H1 (cell line): ENCODE data around the gene RAD51B. TPM values are rescaled to one million over a fixed set of nuclear protein-coding genes. Genes with fewer than 3 reads are reported as not detected.

Experiments
- CTCF ChIA-PET: fragments of 300-600 bp; sonication (Branson Sonifier 250); formaldehyde crosslinking; loops from one replicate; lab custom pipeline; 2021; ENCODE audit not compliant: partially characterized antibody; lab: Charles Lee
- POLR2A ChIA-PET: fragments of 300-600 bp; sonication (Branson Sonifier 250); formaldehyde crosslinking; loops from one replicate; lab custom pipeline; 2021; ENCODE audit warnings: inconsistent platforms; ENCODE audit not compliant: partially characterized antibody; lab: Charles Lee
- DNase-seq, 2 experiments: peaks; one replicate each; pipeline versions ENCODE4 v3.0.0 to v3.0.0-alpha.2; 2010 to 2022; ENCODE audit warnings: low spot score in 2 of 2, low read depth in 1 of 2, mixed read lengths in 1 of 2
- FAIRE-seq: peaks from 2 replicates; lab custom pipeline; 2011; peaks lifted over from hg19 to GRCh38; lab: Jason Lieb, UNC
- H2AFZ ChIP-seq: 2 replicates; pipeline ENCODE4 v1.8.1; 2012; ENCODE audit warnings: low read length, inconsistent platforms
- H2AK5ac ChIP-seq: 2 replicates; pipeline ENCODE4 v1.6.1; 2013; ENCODE audit warnings: low read depth, low read length
- H2BK120ac ChIP-seq: replicated peaks from 2 replicates; pipeline ENCODE3; 2013; ENCODE audit warnings: low read depth, low read length, inconsistent platforms
- H2BK12ac ChIP-seq: 2 replicates; pipeline ENCODE4 v1.6.1; 2013; ENCODE audit warnings: low read depth, low read length
- H2BK15ac ChIP-seq: 2 replicates; pipeline ENCODE4 v1.6.1; 2013; ENCODE audit warnings: low read length
- H2BK20ac ChIP-seq: 2 replicates; pipeline ENCODE4 v1.6.1; 2013; ENCODE audit warnings: low read length
- H2BK5ac ChIP-seq: 2 replicates; pipeline ENCODE4 v1.6.1; 2013; ENCODE audit warnings: low read depth, low read length
- H3K14ac ChIP-seq: 2 replicates; pipeline ENCODE4 v1.6.1; 2013; ENCODE audit warnings: inconsistent platforms; ENCODE audit not compliant: insufficient read length
- H3K18ac ChIP-seq: 2 replicates; pipeline ENCODE4 v1.6.1; 2013; ENCODE audit warnings: low read length; ENCODE audit errors: extremely low read depth
- H3K23ac ChIP-seq: 2 replicates; pipeline ENCODE4 v1.6.1; 2013; ENCODE audit warnings: inconsistent platforms; ENCODE audit not compliant: insufficient read length
- H3K23me2 ChIP-seq: 2 replicates; pipeline ENCODE4 v1.6.1; 2013; ENCODE audit warnings: low read depth, low read length
- H3K27ac ChIP-seq: 2 replicates; pipeline ENCODE4 v1.6.1; 2011; ENCODE audit warnings: low read depth, low read length, inconsistent platforms
- H3K27me3 ChIP-seq, 4 experiments: replicated peaks in 1 of 4; 1 replicate in 1 of 4; 2 replicates in 3 of 4; pipeline versions ENCODE4 v1.6.1 to v1.8.1; 2011 to 2013; ENCODE audit warnings: low read length in 3 of 4, mild to moderate bottlenecking in 3 of 4, inconsistent platforms in 2 of 4, mixed read lengths in 2 of 4, moderate library complexity in 1 of 4; ENCODE audit not compliant: control insufficient read depth in 3 of 4, insufficient read depth in 3 of 4; ENCODE audit errors: extremely low read depth in 1 of 4
- H3K36me3 ChIP-seq, 4 experiments: 2 replicates each; pipeline versions ENCODE4 v1.6.1 to v1.8.1; 2011 to 2013; ENCODE audit warnings: mild to moderate bottlenecking in 4 of 4, low read length in 3 of 4, moderate library complexity in 2 of 4, control low read depth in 1 of 4, inconsistent platforms in 1 of 4; ENCODE audit not compliant: insufficient read depth in 4 of 4, control insufficient read depth in 2 of 4
- H3K4ac ChIP-seq: replicated peaks from 2 replicates; pipeline ENCODE3; 2013; ENCODE audit warnings: low read length, low read depth, mixed read lengths, inconsistent platforms; ENCODE audit not compliant: insufficient read length
- H3K4me1 ChIP-seq, 4 experiments: replicated peaks in 1 of 4; 1 replicate in 1 of 4; 2 replicates in 3 of 4; pipeline versions ENCODE4 v1.6.1 to v1.8.1; 2011 to 2013; ENCODE audit warnings: low read length in 3 of 4, inconsistent platforms in 2 of 4, mixed read lengths in 1 of 4; ENCODE audit not compliant: insufficient read depth in 4 of 4, control insufficient read depth in 3 of 4
- H3K4me2 ChIP-seq, 2 experiments: 2 replicates each; pipeline versions ENCODE4 v1.6.1 to v1.8.1; 2011 to 2013; ENCODE audit warnings: low read depth in 2 of 2, low read length in 2 of 2, control low read depth in 1 of 2, inconsistent platforms in 1 of 2, mild to moderate bottlenecking in 1 of 2; ENCODE audit not compliant: insufficient read depth in 1 of 2
- H3K4me3 ChIP-seq, 4 experiments: fragments of 200-600, 300-600 bp in 1 of 4; sonication (generic), shearing (Covaris generic), sonication (Bioruptor Twin) in 1 of 4; 2 replicates each; pipeline versions ENCODE4 v1.5.1 to v1.8.1; 2011 to 2016; ENCODE audit warnings: low read length in 4 of 4, low read depth in 3 of 4, control low read depth in 2 of 4, inconsistent platforms in 2 of 4, mild to moderate bottlenecking in 2 of 4, mixed read lengths in 1 of 4, moderate library complexity in 1 of 4; ENCODE audit not compliant: insufficient read depth in 2 of 4; ENCODE audit errors: extremely low read depth in 1 of 4
- H3K56ac ChIP-seq: replicated peaks from 2 replicates; pipeline ENCODE3; 2013; ENCODE audit warnings: low read depth, mild to moderate bottlenecking, mixed read lengths, low read length, inconsistent platforms; ENCODE audit not compliant: insufficient read length
- H3K79me1 ChIP-seq: 2 replicates; pipeline ENCODE4 v1.6.1; 2013; ENCODE audit warnings: low read depth, low read length, control low read depth
- H3K79me2 ChIP-seq, 2 experiments: 2 replicates each; pipeline versions ENCODE4 v1.6.1 to v1.8.1; 2012 to 2013; ENCODE audit warnings: low read length in 2 of 2, mild to moderate bottlenecking in 2 of 2, inconsistent platforms in 1 of 2; ENCODE audit not compliant: insufficient read depth in 2 of 2, control insufficient read depth in 1 of 2
- H3K9ac ChIP-seq, 4 experiments: replicated peaks in 1 of 4; 1 replicate in 1 of 4; 2 replicates in 3 of 4; pipeline versions ENCODE4 v1.6.1 to v1.8.1; 2011 to 2013; ENCODE audit warnings: low read depth in 3 of 4, low read length in 3 of 4, control low read depth in 2 of 4, mild to moderate bottlenecking in 2 of 4, moderate library complexity in 2 of 4, inconsistent platforms in 1 of 4; ENCODE audit errors: extremely low read depth in 1 of 4
- H3K9me3 ChIP-seq, 2 experiments: 2 replicates each; pipeline versions ENCODE4 v1.6.1 to v1.8.1; 2012 to 2013; ENCODE audit warnings: mild to moderate bottlenecking in 2 of 2, moderate library complexity in 2 of 2, control low read depth in 1 of 2, inconsistent platforms in 1 of 2, low read depth in 1 of 2, low read length in 1 of 2, mixed read lengths in 1 of 2; ENCODE audit not compliant: insufficient read depth in 2 of 2
- H4K20me1 ChIP-seq, 2 experiments: replicated peaks in 1 of 2; 2 replicates each; pipeline versions ENCODE3 to v1.8.1; 2011 to 2013; ENCODE audit warnings: inconsistent platforms in 2 of 2, low read length in 2 of 2, mild to moderate bottlenecking in 1 of 2; ENCODE audit not compliant: insufficient read depth in 2 of 2, control insufficient read depth in 1 of 2
- H4K5ac ChIP-seq: 2 replicates; pipeline ENCODE4 v1.6.1; 2013; ENCODE audit warnings: low read length, low read depth, mixed read lengths, inconsistent platforms; ENCODE audit not compliant: insufficient read length
- H4K8ac ChIP-seq: 2 replicates; pipeline ENCODE4 v1.8.0; 2013; ENCODE audit warnings: mild to moderate bottlenecking, moderate library complexity, low read length, inconsistent platforms; ENCODE audit not compliant: insufficient read depth; ENCODE audit errors: extremely low read depth
- H4K91ac ChIP-seq: replicated peaks from 2 replicates; pipeline ENCODE3; 2013; ENCODE audit warnings: low read length, mixed read lengths, inconsistent platforms; ENCODE audit not compliant: insufficient read length
- CBX5 ChIP-seq: fragments of 300-800, 300-1000 bp; sonication (generic); IDR thresholded peaks from 2 replicates; pipeline ENCODE4 v1.7.1; 2016; ENCODE audit warnings: antibody characterized with exemption, low read length, low read depth
- CTBP2 ChIP-seq: IDR thresholded peaks from 2 replicates; pipeline ENCODE4 v1.7.0; 2011; ENCODE audit warnings: borderline replicate concordance, mild to moderate bottlenecking, moderate library complexity, mixed read lengths, low read length; ENCODE audit not compliant: insufficient read depth, insufficient read length
- EZH2 ChIP-seq: fragments of 200-600 bp; sonication (generic); IDR thresholded peaks from 2 replicates; pipeline ENCODE4 v1.7.1; 2012; ENCODE audit warnings: low read depth, mild to moderate bottlenecking, moderate library complexity, low read length, inconsistent platforms; ENCODE audit not compliant: severe bottlenecking
- GTF2F1 ChIP-seq: IDR thresholded peaks from 2 replicates; pipeline ENCODE4 v1.6.1; 2012; ENCODE audit warnings: low read depth, low read length, improper control_type of control experiment, borderline replicate concordance
- JUN ChIP-seq: IDR thresholded peaks from 2 replicates; pipeline ENCODE4 v1.6.1; 2011; ENCODE audit warnings: low read depth, mild to moderate bottlenecking, improper control_type of control experiment, low read length
- POLR2AphosphoS5 ChIP-seq: IDR thresholded peaks from 2 replicates; pipeline ENCODE4 v1.6.1; 2011; ENCODE audit warnings: low read depth, low read length
- POU5F1 ChIP-seq: IDR thresholded peaks from 2 replicates; pipeline ENCODE4 v1.6.1; 2011; ENCODE audit warnings: low read depth, mild to moderate bottlenecking, low read length, moderate library complexity
- SAP30 ChIP-seq: fragments of 300-600 bp; sonication (generic); IDR thresholded peaks from 2 replicates; pipeline ENCODE4 v1.7.1; 2012; ENCODE audit warnings: low read length, moderate library complexity, mild to moderate bottlenecking, inconsistent platforms; ENCODE audit not compliant: insufficient read depth, insufficient replicate concordance
- SIX5 ChIP-seq: IDR thresholded peaks from 2 replicates; pipeline ENCODE4 v1.6.1; 2011; ENCODE audit warnings: mild to moderate bottlenecking, low read depth, low read length
- TAF7 ChIP-seq: optimal IDR thresholded peaks from 2 replicates; pipeline ENCODE3; 2011; ENCODE audit warnings: low read depth, mild to moderate bottlenecking, inconsistent platforms, low read length, moderate library complexity, borderline replicate concordance
- WGBS, 2 experiments: shearing (Covaris generic) in 1 of 2; methylation state at CpG; one replicate each; pipeline versions ENCODE4 v1.1.6 to v1.1.7; 2013 to 2015; ENCODE audit warnings: low lambda C conversion rate in 2 of 2, mixed read lengths in 2 of 2, inconsistent platforms in 1 of 2, low coverage in 1 of 2, missing lambda C conversion rate in 1 of 2; ENCODE audit not compliant: insufficient replicate concordance in 2 of 2, insufficient coverage in 1 of 2, insufficient read length in 1 of 2; ENCODE audit errors: extremely low coverage in 1 of 2, missing lambda C conversion rate in 1 of 2; 5-methylcytosine and 5-hydroxymethylcytosine counted together
- polyA plus RNA-seq, 7 experiments: library from polyadenylated mRNA; depleted of rRNA in 3 of 7; stranded (reverse) in 5 of 7; unstranded in 2 of 7; fragments of >200 nt in 5 of 7; fragments of 200-250 nt in 2 of 7; gene quantifications; 1 replicate in 5 of 7; 2 replicates in 1 of 7; 4 replicates in 1 of 7; pipeline versions ENCODE4 v1.2.1 to v1.2.3, GENCODE V29; 2011 to 2013; ENCODE audit warnings: missing spikeins in 2 of 7, mixed read lengths in 2 of 7
- total RNA-seq: library from RNA; stranded (reverse); fragmentation: NEBNext Ultra II Directional; extraction: Animal tissue kit (Norgen Biotek cat#: 25700); gene quantifications from 2 replicates; pipeline ENCODE4 v1.2.1, GENCODE V29; 2021

The RAD51B gene
- total and polyA plus RNA-seq, 2 of the 8 experiments (the other 6 are each of a cell fraction or from before 2014, with no cell fraction given) = 3.9 to 14.9 TPM

GRCh38 chr14:67957946-67958345 lies 138.4 kb downstream of the RAD51B start:
- H3K4me1 ChIP-seq = no peaks in the 10 kb centered on the region
- no peak overlapping the region for H3K23ac ChIP-seq
- H3K4me3 ChIP-seq = no peak overlapping the region
- no peak overlapping the region for H3K4me2 ChIP-seq
- no peak overlapping the region for H3K27ac ChIP-seq
- POLR2A ChIA-PET = no interaction called here
- no peaks in the 10 kb centered on the region for H3K23me2 ChIP-seq
- FAIRE-seq = no peak
- no peak overlapping the region for H2BK20ac ChIP-seq
- H2BK15ac ChIP-seq = no peak overlapping the region
- no peak overlapping the region for H2BK12ac ChIP-seq
- no peak overlapping the region for H3K9ac ChIP-seq
- no peak overlapping the region for H2BK5ac ChIP-seq
- no peaks in the 10 kb centered on the region; a peak in 1 of 8 replicates for H3K36me3 ChIP-seq
- H3K4ac ChIP-seq = no peak overlapping the region
- DNase-seq = no peak
- H4K5ac ChIP-seq = no peak overlapping the region
- H3K79me1 ChIP-seq = no peaks in the 10 kb centered on the region
- H3K56ac ChIP-seq = no peak overlapping the region
- H3K79me2 ChIP-seq = no peaks in the 10 kb centered on the region
- H3K14ac ChIP-seq = no peak overlapping the region
- no peaks in the 10 kb centered on the region for H4K20me1 ChIP-seq
- CTCF ChIA-PET = interaction anchor here (1.7 kb wide), 1 partner anchor 14 kb away, joined by 9 read pairs; no protein-coding TSS in a partner anchor
- no peak overlapping the region for H3K18ac ChIP-seq
- no peak overlapping the region for H4K8ac ChIP-seq
- no peak overlapping the region for H2BK120ac ChIP-seq
- H2AFZ ChIP-seq = no peak overlapping the region
- WGBS, 2 experiments = 86% methylated on average over 3 of the region's 3 CpGs; no CpG with 5 or more reads in 1 of the 2 experiments
- H4K91ac ChIP-seq = no peak overlapping the region
- H2AK5ac ChIP-seq = no peak overlapping the region
- H3K27me3 ChIP-seq = no peaks in the 10 kb centered on the region
- no peaks in the 10 kb centered on the region for H3K9me3 ChIP-seq
- TF ChIP-seq CTBP2 = no peak
- TF ChIP-seq GTF2F1 = no peak
- no peak for TF ChIP-seq SIX5
- no peak for TF ChIP-seq CBX5
- no peak for TF ChIP-seq TAF7
- no peak for TF ChIP-seq POU5F1
- no peak for TF ChIP-seq SAP30
- TF ChIP-seq POLR2AphosphoS5 = no peak
- TF ChIP-seq EZH2 = no peak
- TF ChIP-seq JUN = no peak
